Measurements from ENCODE around the gene CAMKK1.

Gene CAMKK1

GRCh38 chr17:3923466-3924190 is 30.8 kb upstream of the CAMKK1 start:
- TF ChIP-seq CTCF (conservative IDR thresholded peaks at IDR 0.05; ENCODE audit: low read depth, low read length), result no peak
- no peak for DNase-seq (ENCODE audit: low read depth)
- H3K4me3 ChIP-seq (ENCODE audit: low read length), result no peak overlapping the region

GRCh38 chr17:3922765-3923164 is 29.9 kb upstream of the CAMKK1 start:
- H3K4me3 ChIP-seq (ENCODE audit: low read length), result no peak overlapping the region
- no peak for DNase-seq (ENCODE audit: low read depth)
- TF ChIP-seq CTCF (conservative IDR thresholded peaks at IDR 0.05; ENCODE audit: low read depth, low read length), result no peak

- no peak overlapping the region for H3K4me3 ChIP-seq (ENCODE audit: low read length)
- no peak for DNase-seq (ENCODE audit: low read depth)
These were observed 28.9 kb upstream of the CAMKK1 start for GRCh38 chr17:3921502-3922319.

GRCh38 chr17:3921006-3921405 is 28.2 kb upstream of the CAMKK1 start:
- no peak overlapping the region for H3K4me3 ChIP-seq (ENCODE audit: low read length)
- no peak for TF ChIP-seq CTCF (conservative IDR thresholded peaks at IDR 0.05; ENCODE audit: low read depth, low read length)
- no peak for DNase-seq (ENCODE audit: low read depth)

More at GRCh38 chr17:3921502-3922319, 28.9 kb upstream of the CAMKK1 start:
- no peak for TF ChIP-seq CTCF (conservative IDR thresholded peaks at IDR 0.05; ENCODE audit: low read depth, low read length)

- no peak for TF ChIP-seq CTCF (conservative IDR thresholded peaks at IDR 0.05; ENCODE audit: low read depth, low read length)
- no peak overlapping the region for H3K4me3 ChIP-seq (ENCODE audit: low read length)
- no peak for DNase-seq (ENCODE audit: low read depth)
These were observed 26.3 kb upstream of the CAMKK1 start for GRCh38 chr17:3919123-3919624.

GRCh38 chr17:3918372-3919122 is 25.7 kb upstream of the CAMKK1 start:
- H3K4me3 ChIP-seq (ENCODE audit: low read length), result no peak overlapping the region
- DNase-seq (ENCODE audit: low read depth), result no peak
- no peak for TF ChIP-seq CTCF (conservative IDR thresholded peaks at IDR 0.05; ENCODE audit: low read depth, low read length)

Measured in retinal pigment epithelial cell (primary cell).